Mucosa of stomach (tissue), 1 donor: Measurements from ENCODE around the gene ENTPD8.
A peak's percentile ranks its signal among the peaks of the same experiment; 100 is the strongest.

Experiments
- H3K27me3 ChIP-seq: one replicate; pipeline ENCODE4 v1.7.0; 2013; ENCODE audit warnings: mild to moderate bottlenecking, low read length; ENCODE audit not compliant: control insufficient read depth, insufficient read depth
- H3K36me3 ChIP-seq: one replicate; pipeline ENCODE4 v1.7.0; 2013; ENCODE audit warnings: low read length; ENCODE audit not compliant: control insufficient read depth, insufficient read depth
- H3K4me1 ChIP-seq: one replicate; pipeline ENCODE4 v1.7.0; 2013; ENCODE audit warnings: mild to moderate bottlenecking, low read length; ENCODE audit not compliant: control insufficient read depth, insufficient read depth
- H3K4me3 ChIP-seq: one replicate; pipeline ENCODE4 v1.7.0; 2013; ENCODE audit warnings: low read length
- H3K9ac ChIP-seq: one replicate; pipeline ENCODE4 v1.7.0; 2013; ENCODE audit warnings: mild to moderate bottlenecking, low read length, moderate library complexity
- H3K9me3 ChIP-seq: one replicate; pipeline ENCODE4 v1.7.0; 2013; ENCODE audit warnings: mild to moderate bottlenecking, low read length, moderate library complexity; ENCODE audit not compliant: control insufficient read depth
- donor health status: Pancreatic carcinoma.

ENTPD8 gene

DNA sequence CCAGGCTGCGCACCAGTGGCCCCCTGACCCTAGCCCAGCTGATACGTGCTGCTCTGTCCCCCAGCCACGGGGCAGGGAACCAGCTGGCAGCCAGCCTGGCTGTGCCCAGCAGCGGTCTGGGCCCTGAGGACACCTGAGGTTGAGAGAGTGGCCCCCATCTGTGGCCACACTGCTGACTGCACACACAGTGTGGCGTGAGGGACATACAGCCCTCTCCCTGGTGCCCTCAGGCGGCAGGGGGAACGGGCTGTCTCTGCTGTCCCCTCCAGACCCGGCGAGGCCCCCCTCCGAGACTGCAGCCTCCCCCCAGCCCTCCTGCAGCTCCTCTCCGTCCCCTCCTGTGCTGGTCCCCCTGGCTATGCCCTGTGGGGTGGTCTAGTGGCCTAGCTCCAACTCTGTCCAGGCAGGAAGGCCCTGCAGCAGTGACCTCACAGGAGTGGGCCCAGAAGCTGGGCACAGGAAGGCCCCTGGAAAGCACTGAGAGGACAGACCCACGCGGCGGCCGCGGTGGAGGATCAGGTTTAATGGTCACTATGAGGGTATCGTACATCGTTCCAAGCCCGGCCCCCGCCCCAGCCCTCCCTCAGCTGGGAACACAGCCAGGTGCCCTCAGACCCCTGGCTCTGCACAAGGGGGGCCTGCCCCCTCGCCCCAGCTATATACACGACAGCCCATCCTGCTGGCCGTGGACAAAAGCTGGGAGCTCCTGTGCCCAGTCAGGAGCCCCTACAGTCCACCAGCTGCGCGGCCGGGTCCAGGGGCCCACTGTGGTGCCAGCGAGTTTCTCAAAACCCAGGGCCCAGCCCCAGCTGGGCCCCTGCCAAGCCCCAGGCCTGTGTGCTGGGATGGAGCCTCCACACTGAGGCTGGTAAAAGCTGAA, 6.8 kb upstream of the ENTPD8 start:
- H3K4me1 ChIP-seq, result peaks cover 18% of the 10 kb centered on the region
- no peak overlapping the region for H3K4me3 ChIP-seq
- H3K9ac ChIP-seq, result no peak overlapping the region
- no peaks in the 10 kb centered on the region for H3K9me3 ChIP-seq
- peaks cover 8% of the 10 kb centered on the region for H3K27me3 ChIP-seq
- H3K36me3 ChIP-seq, result no peaks in the 10 kb centered on the region

- Histone ChIP-seq H3K9ac (no peak overlapping the region), H3K4me1 (peaks cover 17% of the 10 kb centered on the region), H3K4me3 (no peak overlapping the region), H3K36me3 (no peaks in the 10 kb centered on the region), H3K27me3 (peaks cover 8% of the 10 kb centered on the region), H3K9me3 (no peaks in the 10 kb centered on the region)
These were observed 5.8 kb upstream of the ENTPD8 start for GRCh38 chr9:137446851-137447471.

DNA sequence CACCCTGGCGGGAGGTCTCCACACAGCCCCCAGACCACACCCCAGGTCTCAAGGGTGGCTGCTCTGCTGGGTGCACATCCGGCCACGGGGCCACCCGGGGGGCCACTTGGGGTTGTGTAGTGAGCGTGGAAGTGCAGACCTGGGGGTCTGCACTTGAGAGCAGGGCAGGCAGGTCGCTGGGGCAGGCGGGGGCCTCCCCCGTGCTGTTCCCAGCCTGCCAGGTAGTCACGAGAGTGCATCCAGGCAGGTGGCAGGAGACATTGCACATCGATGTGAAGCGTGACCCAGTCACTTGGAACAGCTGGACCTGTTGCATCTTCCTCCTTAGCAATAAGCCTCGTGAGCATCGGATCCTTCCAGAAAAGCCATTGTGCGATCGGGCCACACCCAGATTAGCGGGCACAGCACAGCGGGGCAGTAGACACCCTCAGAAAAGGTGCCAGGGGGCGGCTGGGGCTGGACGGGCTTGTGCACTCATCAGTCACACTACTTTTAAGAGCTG, 4.8 kb upstream of the ENTPD8 start:
- Histone ChIP-seq H3K9me3 (no peaks in the 10 kb centered on the region), H3K4me3 (no peak overlapping the region), H3K4me1 (peaks cover 17% of the 10 kb centered on the region), H3K9ac (no peak overlapping the region), H3K27me3 (peaks cover 8% of the 10 kb centered on the region), H3K36me3 (no peaks in the 10 kb centered on the region)

GRCh38 chr9:137445275-137445807, 4.2 kb upstream of the ENTPD8 start:
- Histone ChIP-seq H3K4me1 (peaks cover 17% of the 10 kb centered on the region), H3K9me3 (no peaks in the 10 kb centered on the region), H3K4me3 (no peak overlapping the region), H3K9ac (no peak overlapping the region), H3K27me3 (peaks cover 8% of the 10 kb centered on the region), H3K36me3 (no peaks in the 10 kb centered on the region)

GRCh38 chr9:137444106-137444790, 3.1 kb upstream of the ENTPD8 start:
- H3K36me3 ChIP-seq, result no peaks in the 10 kb centered on the region
- H3K4me3 ChIP-seq, result no peak overlapping the region
- H3K27me3 ChIP-seq, result peaks cover 8% of the 10 kb centered on the region
- no peaks in the 10 kb centered on the region for H3K9me3 ChIP-seq
- no peak overlapping the region for H3K9ac ChIP-seq
- peaks cover 21% of the 10 kb centered on the region for H3K4me1 ChIP-seq

DNA sequence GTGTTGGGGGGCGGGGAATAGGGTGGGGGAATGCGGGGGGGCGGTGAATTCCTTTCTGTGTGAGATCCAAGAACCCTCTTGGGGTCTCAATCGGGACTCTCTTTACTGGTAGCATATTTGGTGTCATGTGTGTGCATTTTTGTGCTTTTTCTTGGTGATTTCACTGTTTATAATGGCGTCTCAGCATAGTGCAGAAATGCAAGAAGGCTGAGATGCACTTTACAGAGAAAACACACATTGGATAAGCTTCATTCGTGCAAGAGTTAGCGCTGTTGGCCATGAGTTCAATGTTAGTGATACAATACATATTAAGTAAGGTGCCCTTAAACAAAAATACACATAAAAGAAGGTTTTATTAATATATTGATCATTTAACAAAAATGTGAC, 771 bp upstream of the ENTPD8 start:
- H3K9ac ChIP-seq, result no peak overlapping the region
- no peaks in the 10 kb centered on the region for H3K9me3 ChIP-seq
- peaks cover 37% of the 10 kb centered on the region for H3K4me1 ChIP-seq
- no peaks in the 10 kb centered on the region for H3K36me3 ChIP-seq
- no peak overlapping the region for H3K4me3 ChIP-seq
- peaks cover 8% of the 10 kb centered on the region for H3K27me3 ChIP-seq

GRCh38 chr9:137439158-137439714, 1.9 kb downstream of the ENTPD8 start:
- no peaks in the 10 kb centered on the region for H3K27me3 ChIP-seq
- H3K9ac ChIP-seq, result peak overlapping the region; percentile 34
- H3K4me3 ChIP-seq, result no peak overlapping the region
- no peaks in the 10 kb centered on the region for H3K9me3 ChIP-seq
- peaks cover 43% of the 10 kb centered on the region for H3K4me1 ChIP-seq
- no peaks in the 10 kb centered on the region for H3K36me3 ChIP-seq

- Histone ChIP-seq H3K36me3 (no peaks in the 10 kb centered on the region), H3K9ac (no peak overlapping the region), H3K4me3 (no peak overlapping the region), H3K27me3 (no peaks in the 10 kb centered on the region), H3K4me1 (peaks cover 43% of the 10 kb centered on the region), H3K9me3 (no peaks in the 10 kb centered on the region)
These were observed 2.5 kb downstream of the ENTPD8 start for GRCh38 chr9:137438591-137439157.

GRCh38 chr9:137437691-137438590, 3.2 kb downstream of the ENTPD8 start:
- no peaks in the 10 kb centered on the region for H3K36me3 ChIP-seq
- H3K9me3 ChIP-seq, result no peaks in the 10 kb centered on the region
- no peak overlapping the region for H3K4me3 ChIP-seq
- peak overlapping the region; percentile 78 for H3K9ac ChIP-seq
- H3K27me3 ChIP-seq, result no peaks in the 10 kb centered on the region
- H3K4me1 ChIP-seq, result peaks cover 43% of the 10 kb centered on the region

- H3K9ac ChIP-seq, result peak overlapping the region; percentile 78
- H3K4me1 ChIP-seq, result peaks cover 43% of the 10 kb centered on the region
- H3K4me3 ChIP-seq, result peak overlapping the region; percentile 72
- no peaks in the 10 kb centered on the region for H3K27me3 ChIP-seq
- H3K9me3 ChIP-seq, result no peaks in the 10 kb centered on the region
- no peaks in the 10 kb centered on the region for H3K36me3 ChIP-seq
These were observed 4.2 kb downstream of the ENTPD8 start for GRCh38 chr9:137436761-137437600.
